IPS-18c (cell line): ENCODE measurements around the gene DHX30.
"Not testable (repeated sequence)": the region's sequence is repeated elsewhere in the genome, so short reads cannot be mapped to it uniquely, and the experiment has no call there.

Experiments used
- H3K4me3 ChIP-seq: 2 replicates; pipeline ENCODE4 v1.7.0; 2013; ENCODE audit warnings: low read depth, mild to moderate bottlenecking, low read length, moderate library complexity; ENCODE audit not compliant: insufficient read depth
- H3K9me3 ChIP-seq: one replicate; pipeline ENCODE4 v1.6.1; 2013; ENCODE audit warnings: mild to moderate bottlenecking, low read length, moderate library complexity; ENCODE audit not compliant: control insufficient read depth, insufficient read depth

The DHX30 gene

DNA sequence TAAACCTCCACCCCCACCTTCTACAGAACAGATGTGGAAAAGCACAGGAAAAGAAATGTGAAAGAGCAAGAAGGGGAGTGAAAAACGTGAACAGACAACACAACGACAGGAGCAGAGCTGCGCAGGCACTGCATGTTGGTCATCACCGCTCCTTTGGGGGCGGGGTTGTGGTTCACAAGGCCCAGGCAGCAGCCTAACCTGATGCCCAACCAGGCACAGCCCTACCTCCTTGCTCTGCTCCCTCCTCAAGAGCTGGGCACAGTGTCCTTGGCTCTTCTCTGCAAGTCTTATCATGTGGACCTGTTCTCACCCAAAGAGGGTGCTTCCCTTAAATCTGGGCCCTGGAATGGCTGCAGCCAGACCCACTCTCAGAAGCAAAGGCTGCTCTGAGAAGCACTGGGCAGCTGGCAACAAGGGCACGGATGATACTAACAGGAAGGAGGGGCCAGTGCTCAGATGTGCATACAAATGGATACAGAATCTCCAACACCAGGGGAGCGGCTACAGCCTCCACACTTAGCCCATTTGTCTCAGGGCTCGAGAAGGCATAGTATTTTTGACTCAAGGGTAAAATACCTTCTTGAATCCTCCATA is 64.6 kb downstream of the DHX30 start:
- Histone ChIP-seq H3K4me3 (no peak overlapping the region), H3K9me3 (no peaks in the 10 kb centered on the region)

DNA sequence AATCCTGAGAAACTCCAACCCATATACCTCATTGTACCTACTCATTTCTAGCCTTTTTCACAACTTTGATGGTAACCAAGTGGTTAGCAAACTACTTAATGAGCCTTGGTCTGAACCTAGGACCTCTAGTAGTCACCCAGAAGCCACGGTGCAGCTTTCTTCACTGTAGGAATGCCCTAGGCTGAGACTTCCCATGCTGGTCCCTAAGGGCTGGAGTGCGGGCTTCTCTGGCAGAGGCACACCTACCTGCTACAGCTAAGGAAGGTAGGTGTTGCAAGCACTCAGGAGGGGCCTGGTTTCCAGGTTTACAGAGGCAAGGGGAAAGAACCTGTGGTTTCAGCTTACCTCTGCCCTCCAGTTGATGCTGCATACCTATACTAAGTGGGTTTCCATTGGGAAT is 65.4 kb downstream of the DHX30 start:
- H3K4me3 ChIP-seq = no peak overlapping the region
- no peaks in the 10 kb centered on the region for H3K9me3 ChIP-seq

DNA sequence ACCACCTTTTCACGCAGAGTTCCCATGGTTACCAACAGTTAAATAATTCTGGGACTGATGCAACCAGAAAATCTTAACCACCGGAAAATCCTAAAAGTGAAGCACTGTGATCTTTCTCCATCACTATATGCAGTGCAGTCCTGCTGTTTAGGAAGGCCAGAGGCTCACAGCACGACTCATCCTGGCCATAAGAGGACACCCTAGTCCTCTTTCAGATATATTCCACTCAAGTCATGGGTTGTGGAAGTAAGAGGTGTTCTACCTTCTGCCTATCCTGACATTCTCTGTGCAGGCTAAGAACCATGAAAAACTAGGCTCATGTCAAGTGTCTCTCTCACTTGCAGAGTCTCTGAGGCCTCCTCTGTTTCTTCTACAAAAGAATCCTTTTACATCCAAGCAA is 67.2 kb downstream of the DHX30 start:
- Histone ChIP-seq H3K9me3 (no peaks in the 10 kb centered on the region), H3K4me3 (no peak overlapping the region)

DNA sequence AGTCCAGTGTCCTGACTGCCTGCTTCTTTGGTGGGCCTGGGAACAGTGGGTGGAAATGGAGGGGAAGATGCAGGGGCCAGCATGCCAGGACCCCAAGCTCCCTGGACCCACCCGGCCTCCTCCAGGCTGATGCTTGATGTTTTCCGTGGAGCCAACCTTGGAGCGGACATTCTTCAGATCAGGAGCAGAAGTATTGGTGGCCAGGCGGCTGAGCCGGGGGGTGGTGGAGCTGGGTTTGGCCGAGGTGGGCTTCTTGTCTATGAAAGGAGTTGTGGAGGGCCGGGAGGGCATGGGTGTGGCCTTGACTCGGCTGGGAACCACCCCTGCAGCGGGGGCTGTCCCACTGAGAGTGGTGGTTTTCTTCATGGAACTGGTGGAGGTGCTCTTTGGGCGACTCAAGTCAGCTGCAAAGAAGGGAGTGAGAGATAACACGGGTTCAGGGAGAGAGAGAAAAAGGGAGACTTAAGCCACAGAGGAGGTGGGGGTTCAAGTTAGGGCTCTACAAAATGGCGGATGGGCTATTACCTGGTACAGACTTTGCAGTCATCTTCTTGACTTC is 67.8 kb downstream of the DHX30 start:
- no peak overlapping the region for H3K4me3 ChIP-seq
- no peaks in the 10 kb centered on the region for H3K9me3 ChIP-seq

DNA sequence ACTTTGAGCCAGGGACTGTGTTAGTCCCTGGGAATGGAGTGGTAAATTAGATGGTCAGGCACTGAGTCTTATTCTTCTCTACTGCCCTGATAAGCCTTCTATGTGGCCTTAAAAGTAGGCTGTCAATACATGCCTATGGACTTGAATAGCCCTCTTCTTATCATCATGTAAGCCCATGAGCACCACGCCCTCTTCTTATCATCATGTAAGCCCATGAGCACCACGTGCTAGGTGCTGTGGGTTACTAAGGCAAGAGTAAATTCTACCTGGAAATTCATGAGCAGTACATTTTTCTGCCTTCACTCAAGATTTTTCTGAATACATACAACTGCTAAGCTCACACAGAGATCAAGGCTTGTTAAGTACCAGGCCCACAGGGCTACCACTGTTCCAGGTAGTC is 68.5 kb downstream of the DHX30 start:
- H3K4me3 ChIP-seq = no peak overlapping the region
- H3K9me3 ChIP-seq = no peaks in the 10 kb centered on the region

DNA sequence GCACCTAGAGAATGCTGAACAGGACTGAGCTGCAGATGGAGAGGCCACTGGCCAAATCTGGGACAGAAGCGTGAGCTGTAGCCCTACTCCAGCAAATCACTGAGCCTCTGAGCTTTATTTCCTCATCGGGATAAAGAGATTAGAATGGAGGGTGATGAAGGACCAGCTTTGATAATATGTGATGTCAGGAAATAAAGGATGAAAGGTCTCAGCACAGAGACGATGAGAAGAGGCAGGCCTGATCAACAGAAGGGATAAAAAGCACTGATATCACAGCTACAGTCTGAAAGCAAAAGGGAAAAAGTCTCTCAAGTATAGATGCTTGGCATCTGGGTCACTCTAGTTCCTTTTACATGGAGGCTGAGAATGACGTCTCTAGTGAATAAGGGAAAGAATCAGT is 70.0 kb downstream of the DHX30 start:
- no peaks in the 10 kb centered on the region for H3K9me3 ChIP-seq
- no peak overlapping the region for H3K4me3 ChIP-seq

DNA sequence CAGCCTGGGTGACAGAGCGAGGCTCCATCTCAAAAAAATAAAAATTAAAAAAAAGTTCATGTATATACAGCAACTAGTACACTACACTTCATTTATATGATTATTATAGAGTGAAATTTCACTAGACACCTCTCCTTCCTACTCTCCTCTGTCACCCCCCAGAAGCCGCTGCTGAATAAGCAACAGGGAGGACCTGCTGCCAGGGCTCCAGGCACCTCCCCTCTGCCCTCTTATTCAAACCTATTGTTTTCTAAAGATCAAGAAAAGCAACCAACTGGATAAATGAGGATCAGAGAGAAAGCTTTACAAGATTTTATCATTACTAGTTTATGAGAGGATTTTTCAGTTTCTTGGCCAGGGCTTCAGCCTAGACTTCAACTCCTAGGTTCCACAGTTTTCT is 71.5 kb downstream of the DHX30 start:
- no peak overlapping the region for H3K4me3 ChIP-seq
- H3K9me3 ChIP-seq = no peaks in the 10 kb centered on the region

DNA sequence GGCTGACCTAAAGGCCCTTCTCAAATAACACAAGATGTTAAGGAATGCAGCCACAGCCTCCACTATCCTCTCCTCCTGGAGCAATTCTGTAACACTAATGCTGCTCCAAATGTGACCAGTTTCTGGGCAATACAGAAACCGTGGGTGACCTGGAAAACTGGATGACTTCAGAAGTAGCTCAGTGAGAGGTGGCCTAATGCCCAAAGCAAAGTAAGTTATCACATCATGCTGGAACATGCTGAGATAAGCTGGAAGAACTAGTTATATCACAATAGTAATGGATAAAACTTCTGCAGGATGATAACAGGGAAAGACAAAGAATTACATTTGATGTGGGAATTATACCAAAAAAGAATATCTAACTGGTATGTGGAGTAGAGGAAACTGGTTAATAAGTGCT is 72.0 kb downstream of the DHX30 start:
- no peaks in the 10 kb centered on the region for H3K9me3 ChIP-seq
- H3K4me3 ChIP-seq = no peak overlapping the region

DNA sequence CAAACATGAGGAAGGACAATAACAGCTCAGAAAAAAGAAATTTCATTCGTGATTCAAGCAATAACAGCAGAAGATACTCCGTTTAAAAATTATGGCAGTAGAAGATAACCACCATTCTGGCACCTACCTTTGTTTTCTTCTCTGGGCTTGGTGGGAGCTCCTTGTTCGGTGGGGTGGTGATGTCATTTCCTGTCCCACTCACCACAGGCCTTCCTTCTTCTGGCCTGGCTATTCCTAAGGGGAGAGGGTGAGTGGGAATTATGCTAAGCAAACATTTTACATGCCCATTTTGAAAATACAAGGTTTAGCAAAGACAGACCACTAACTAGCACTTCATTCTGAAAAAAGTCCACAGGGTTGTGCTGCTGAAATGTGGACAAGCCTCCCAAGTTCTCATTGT is 74.4 kb downstream of the DHX30 start:
- no peaks in the 10 kb centered on the region for H3K9me3 ChIP-seq
- no peak overlapping the region for H3K4me3 ChIP-seq

DNA sequence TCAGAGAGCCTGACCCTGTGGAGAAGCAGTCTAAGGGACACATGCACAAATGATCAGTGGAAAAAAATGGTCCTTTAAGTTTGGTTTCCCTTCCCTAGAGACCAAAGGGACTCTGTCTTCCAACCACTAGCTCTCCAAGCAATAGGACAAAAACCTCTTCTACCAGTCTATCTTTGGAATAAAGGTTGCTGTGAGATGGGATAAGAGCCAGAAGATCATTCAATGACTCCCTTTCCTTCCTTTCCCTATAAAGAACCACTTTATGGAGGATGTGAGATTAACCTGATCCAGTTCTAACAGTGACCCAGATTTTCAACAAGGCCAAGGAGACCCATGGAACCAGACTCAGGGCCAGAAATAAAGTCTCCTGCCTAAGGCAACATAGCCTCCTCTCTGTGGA is 74.8 kb downstream of the DHX30 start:
- Histone ChIP-seq H3K4me3 (no peak overlapping the region), H3K9me3 (no peaks in the 10 kb centered on the region)

DNA sequence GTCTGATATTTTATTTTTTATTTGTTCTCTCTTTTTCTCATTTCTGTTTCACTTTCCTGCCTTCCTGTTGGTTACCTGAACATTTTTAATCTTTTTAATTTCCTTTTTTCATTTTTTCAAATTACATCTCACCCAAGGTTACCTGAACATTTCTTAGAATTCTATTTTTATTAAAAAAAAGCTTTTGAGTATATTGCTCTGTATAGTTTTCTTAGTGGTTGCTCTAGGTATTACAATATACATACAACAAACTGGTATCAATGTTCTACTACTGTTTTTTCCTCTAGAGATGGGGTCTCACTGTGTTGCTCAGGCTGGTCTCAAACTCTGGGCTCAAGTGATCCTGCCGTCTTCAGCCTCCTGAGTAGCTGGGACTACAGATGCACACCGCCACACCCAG is 79.4 kb downstream of the DHX30 start:
- H3K9me3 ChIP-seq = no peaks in the 10 kb centered on the region

DNA sequence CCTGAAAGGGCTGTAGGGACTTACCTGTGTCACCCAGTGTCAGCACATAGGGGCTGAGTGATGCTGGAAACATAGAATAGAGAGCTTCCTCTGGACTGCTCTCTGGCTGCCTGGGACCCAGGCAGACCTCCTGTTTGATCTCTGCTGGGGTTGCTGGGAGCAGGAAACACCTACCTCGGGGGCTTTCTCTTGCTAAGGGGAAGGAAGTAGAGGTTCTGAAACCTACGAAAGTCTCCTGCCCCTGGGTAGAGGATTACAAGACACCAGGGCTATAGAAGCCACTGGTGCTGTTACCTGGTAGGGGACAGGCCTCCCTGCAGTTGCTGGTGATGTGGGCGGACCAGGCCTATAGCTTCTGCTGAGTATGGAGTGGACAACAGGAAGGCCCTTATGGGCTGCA is 81.7 kb downstream of the DHX30 start:
- H3K4me3 ChIP-seq = no peak overlapping the region
- H3K9me3 ChIP-seq = no peaks in the 10 kb centered on the region

More for the DNA sequence above, 79.4 kb downstream of the DHX30 start:
- no peak overlapping the region for H3K4me3 ChIP-seq

DNA sequence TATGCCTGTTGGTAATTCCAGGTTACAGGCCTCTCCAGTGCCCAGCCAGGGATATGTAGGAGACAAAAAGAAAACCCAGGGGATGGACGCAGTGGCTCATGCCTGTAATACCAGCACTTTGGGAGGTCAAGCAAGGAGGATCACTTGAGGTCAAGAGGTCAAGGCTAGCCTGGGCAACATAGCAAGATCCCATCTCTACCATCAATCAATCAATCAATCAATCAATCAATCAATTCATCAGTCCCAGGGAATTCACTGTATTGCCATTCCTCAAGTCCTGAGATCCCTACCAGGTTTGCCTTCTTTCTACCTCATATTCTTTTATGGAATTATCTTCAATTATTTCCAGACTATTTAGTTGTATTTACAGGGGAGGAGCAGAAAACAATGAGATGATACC is 82.2 kb downstream of the DHX30 start:
- Histone ChIP-seq H3K9me3 (no peaks in the 10 kb centered on the region), H3K4me3 (no peak overlapping the region)

DNA sequence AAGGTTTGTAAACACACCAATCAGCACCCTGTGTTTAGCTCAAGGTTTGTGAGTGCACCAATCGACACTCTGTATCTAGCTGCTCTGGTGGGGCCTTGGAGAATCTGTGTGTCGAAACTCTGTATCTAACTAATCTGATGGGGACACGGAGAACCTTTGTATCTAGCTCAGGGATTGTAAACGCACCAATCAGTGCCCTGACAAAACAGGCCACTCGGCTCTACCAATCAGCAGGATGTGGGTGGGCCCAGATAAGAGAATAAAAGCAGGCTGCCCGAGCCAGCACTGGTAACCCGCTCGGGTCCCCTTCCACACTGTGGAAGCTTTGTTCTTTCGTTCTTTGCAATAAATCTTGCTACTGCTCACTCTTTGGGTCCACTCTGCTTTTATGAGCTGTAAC is 85.1 kb downstream of the DHX30 start:
- not testable (repeated sequence) for H3K9me3 ChIP-seq, H3K4me3 ChIP-seq

DNA sequence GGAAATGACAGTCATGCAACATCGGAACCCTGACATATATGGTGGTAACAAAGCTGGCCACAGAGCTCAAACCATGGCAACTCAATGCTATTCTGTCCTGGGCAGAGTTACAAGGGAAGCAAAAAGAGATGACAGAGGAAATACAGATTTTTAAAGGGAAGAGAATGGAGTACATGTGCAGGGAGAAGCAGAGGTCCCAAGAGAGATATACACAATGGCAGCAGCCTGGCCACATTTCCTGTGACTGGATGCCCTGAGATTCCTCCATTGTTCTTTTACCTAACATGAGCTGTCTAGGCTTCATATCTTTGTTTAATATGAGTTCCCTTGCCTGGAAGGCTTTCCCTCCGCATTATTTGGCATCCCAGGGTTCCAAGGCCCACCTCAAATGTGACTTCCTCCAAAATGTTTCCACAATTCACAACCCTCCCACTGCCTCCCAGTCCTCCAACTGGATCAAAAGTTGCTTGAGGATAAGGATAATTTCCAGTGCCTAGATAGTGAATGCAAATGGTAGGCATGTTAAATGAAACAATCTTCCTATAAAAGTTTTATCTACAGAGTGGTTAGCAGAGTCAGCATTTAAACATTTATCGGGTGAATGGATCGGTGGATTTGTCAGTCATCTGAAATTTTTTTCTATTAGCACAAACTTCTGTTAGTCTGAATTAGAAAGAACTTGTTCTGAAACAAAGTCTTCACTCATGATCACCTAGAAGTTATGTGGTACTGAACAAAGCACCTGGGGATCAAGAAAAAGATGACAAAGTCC is 86.2 kb downstream of the DHX30 start:
- Histone ChIP-seq H3K9me3 (no peaks in the 10 kb centered on the region), H3K4me3 (no peak overlapping the region)

DNA sequence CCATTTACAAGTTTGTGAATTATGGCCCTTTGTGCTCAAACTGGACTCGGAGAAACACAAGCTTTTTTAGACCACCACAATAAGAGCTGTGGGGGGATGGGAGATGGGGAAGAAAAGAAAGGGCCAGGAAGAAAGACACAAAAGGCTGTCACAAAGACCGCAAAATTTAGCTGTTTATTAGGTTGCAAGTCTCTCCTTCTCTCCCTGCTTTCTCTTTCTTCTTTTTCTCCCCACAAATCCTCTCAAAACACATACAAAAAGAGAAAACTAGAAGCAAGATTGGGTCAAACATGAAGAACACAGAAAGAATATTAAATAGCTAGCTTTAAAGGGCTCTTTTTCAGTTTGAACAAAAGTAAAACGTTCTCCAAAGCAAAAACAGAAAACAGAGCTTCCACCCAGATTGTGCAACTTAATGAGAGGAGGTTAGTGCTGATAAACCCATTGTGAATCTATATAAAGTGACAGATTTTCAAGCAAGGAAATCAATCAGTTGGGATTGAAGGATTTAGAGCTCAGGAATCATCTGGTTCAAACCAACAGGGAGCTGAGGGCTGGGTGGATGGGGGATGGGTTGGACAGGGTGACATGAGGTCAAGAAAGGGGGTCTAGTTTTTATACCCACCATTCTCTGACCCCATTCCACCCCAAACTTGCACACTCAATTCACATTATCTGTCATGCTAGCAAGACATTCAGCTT is 87.3 kb downstream of the DHX30 start:
- H3K9me3 ChIP-seq = no peaks in the 10 kb centered on the region
- H3K4me3 ChIP-seq = no peak overlapping the region

DNA sequence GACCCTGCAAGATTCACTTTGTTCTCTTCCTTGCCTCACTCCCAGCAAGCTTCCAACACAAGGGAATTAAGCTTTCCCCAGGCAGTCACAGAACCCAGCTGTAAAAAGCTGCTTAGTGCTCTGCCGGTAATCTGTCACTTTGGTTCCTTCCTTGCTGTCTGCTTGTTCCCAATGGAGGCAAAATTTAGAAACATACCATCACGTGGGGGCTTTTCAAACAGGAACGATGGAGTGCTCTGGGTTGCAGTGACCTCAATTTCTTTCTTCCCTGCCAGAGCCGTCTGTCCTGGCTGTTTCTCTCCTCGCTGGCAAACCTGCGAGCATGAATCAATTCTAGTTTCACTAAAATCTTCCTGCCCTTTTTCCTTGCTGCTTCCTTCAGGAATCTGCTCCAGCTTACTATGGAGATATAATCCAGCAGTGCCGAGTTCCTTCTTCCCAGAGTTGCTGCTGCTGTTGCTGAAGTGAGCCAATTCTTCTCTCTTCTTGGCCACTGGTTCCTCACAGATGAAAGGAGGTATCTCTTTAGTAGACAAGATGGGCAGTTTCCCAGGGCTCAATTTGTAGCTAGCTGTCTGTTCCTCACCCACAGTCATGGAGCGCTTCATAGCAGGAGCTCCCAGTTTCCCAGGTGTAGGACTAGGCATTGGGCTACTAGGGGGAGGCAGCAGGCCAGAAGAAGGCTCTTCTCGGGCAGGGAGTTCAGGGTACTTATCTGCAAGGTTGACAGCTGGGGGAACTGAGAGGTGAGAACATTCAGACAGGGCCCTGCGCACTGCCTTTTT is 88.1 kb downstream of the DHX30 start:
- no peaks in the 10 kb centered on the region for H3K9me3 ChIP-seq
- H3K4me3 ChIP-seq = no peak overlapping the region
